GM12878 (cell line): Measurements from ENCODE around the gene PUM2.

Experiments used
- CTCF ChIP-seq, 3 experiments: IDR thresholded peaks in 2 of 3; conservative IDR thresholded peaks in 1 of 3; 2 replicates each; pipeline ENCODE4 v1.5.1; 2011; ENCODE audit warnings: low read depth in 3 of 3, low read length in 3 of 3, mild to moderate bottlenecking in 3 of 3, control low read depth in 2 of 3, moderate library complexity in 2 of 3, inconsistent platforms in 1 of 3, mixed read lengths in 1 of 3; ENCODE audit not compliant: control insufficient read depth in 2 of 3, insufficient read depth in 1 of 3; ENCODE audit errors: extremely low read depth in 1 of 3
- GABPA ChIP-seq: IDR thresholded peaks from 2 replicates; pipeline ENCODE4 v1.6.1; 2014; ENCODE audit warnings: antibody characterized with exemption, low read depth, mild to moderate bottlenecking, inconsistent platforms
- HDAC2 ChIP-seq: fragments of 200-600 bp; sonication (generic); IDR thresholded peaks from 2 replicates; pipeline ENCODE4 v1.6.1; 2017
- IRF3 ChIP-seq: fragments of 450-650 bp; IDR thresholded peaks from 2 replicates; pipeline ENCODE4 v1.6.1; 2014; ENCODE audit warnings: mild to moderate bottlenecking
- PKNOX1 ChIP-seq: fragments of 450-650 bp; IDR thresholded peaks from 2 replicates; pipeline ENCODE4 v1.6.1; 2016; ENCODE audit warnings: mild to moderate bottlenecking
- POLR2A ChIP-seq: IDR thresholded peaks from 2 replicates; pipeline ENCODE4 v1.6.1; 2011; ENCODE audit warnings: low read depth, mild to moderate bottlenecking, low read length
- SMC3 ChIP-seq: IDR thresholded peaks from 2 replicates; pipeline ENCODE4 v1.6.1; 2011; ENCODE audit warnings: low read length, improper control_type of control experiment, borderline replicate concordance
- ZNF274 ChIP-seq: IDR thresholded peaks from one replicate; pipeline ENCODE4 v1.8.0; 2011; ENCODE audit not compliant: insufficient read length, insufficient read depth

- TF ChIP-seq HDAC2 (no peak), ZNF274 (no peak), IRF3 (no peak), CTCF (IDR thresholded peaks at IDR 0.05 in 2 of 3, conservative IDR thresholded peaks at IDR 0.05 in 1 of 3; ENCODE audit: control insufficient read depth in 2 of 3, extremely low read depth in 1 of 3, insufficient read depth in 1 of 3, low read depth in 3 of 3, low read length in 3 of 3) (no peak), PKNOX1 (no peak), POLR2A (no peak), GABPA (no peak), SMC3 (no peak)
Measured at GRCh38 chr2:20201671-20202070, 149.0 kb downstream of the PUM2 start.
